Measurements from ENCODE around the gene PIK3CA.
"Not testable (repeated sequence)": the region's sequence is repeated elsewhere in the genome, so short reads cannot be mapped to it uniquely, and the experiment has no call there.

PIK3CA gene

DNA sequence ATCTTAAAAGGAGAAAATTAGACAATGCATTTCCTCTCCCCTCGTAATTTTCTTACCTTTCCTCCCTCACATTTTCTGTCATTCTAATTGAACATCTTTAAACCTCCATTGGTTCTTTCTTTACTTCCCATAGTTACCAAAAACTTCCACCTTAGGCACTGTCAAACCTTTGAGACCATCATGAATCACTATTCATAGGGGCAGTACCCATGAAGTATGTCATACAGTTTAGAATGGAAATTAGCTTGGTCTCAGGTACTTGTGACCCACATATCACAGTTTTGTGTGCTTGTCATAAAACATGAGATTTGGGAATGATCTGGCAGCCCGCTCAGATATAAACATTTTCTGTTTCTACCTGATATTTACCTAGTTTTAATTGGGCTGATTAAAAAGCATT, 52.6 kb downstream of the PIK3CA start:
- DNase-seq (ENCODE audit: low read depth) = no peak

DNA sequence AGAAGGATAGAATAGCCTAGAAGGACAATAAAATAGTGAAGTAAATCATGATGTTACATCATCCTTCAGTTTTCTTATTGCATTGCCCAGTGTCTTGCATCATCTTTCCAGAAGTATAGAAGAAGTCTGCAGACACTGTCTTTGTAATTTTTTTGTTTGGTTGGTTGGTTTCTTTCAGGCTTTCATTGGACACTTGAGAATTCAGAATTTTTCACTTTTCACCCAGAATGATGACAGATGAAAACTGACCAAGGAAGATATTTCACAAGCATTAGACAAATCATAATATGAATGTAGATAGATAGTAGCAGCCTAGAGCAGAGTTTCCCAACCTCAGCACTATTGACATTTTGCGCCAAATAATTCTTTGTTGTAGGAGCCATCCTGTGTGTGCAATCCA, 67.4 kb downstream of the PIK3CA start:
- DNase-seq (ENCODE audit: low read depth) = not testable (repeated sequence)

DNA sequence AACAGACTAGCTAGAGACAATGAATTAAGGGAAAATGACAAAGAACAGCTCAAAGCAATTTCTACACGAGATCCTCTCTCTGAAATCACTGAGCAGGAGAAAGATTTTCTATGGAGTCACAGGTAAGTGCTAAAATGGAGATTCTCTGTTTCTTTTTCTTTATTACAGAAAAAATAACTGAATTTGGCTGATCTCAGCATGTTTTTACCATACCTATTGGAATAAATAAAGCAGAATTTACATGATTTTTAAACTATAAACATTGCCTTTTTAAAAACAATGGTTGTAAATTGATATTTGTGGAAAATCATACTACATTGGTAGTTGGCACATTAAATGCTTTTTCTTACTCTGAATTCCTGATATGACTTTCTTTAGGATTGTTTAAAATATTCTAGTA, 70.1 kb downstream of the PIK3CA start:
- DNase-seq (ENCODE audit: low read depth) = not testable (repeated sequence)

DNA sequence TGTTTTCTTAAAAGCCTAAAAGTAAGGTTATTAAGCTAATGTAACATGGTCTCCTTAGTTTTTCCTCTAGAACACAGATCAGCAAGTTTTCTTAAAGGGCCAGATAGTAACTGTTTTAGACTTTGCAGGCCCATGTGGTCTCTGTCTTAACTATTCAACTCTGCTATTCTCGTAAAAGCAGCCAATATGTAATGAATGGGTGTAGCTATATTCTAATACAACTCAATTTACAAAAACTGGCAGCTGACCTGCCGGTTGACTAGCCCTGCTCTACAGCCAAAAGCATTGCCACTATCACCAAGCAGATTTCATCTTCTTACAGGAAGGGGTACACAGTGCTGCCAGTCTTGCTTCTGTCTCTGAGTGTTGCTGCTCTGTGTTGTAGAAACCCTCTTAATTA, 75.4 kb downstream of the PIK3CA start:
- no peak for DNase-seq (ENCODE audit: low read depth)

DNA sequence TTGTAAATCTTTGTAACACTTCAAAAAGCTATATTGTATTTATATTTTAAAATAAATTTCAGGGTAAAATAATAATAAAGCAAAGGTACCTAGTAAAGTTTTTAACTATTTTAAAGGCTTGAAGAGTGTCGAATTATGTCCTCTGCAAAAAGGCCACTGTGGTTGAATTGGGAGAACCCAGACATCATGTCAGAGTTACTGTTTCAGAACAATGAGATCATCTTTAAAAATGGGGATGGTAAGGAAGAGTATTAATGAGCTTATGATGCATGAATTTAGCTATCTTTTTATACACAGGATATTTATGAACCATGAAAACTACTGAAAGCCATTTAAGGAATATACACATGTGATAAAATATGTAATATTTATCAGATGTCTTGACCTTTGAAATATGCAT, 76.4 kb downstream of the PIK3CA start:
- no peak for DNase-seq (ENCODE audit: low read depth)

DNA sequence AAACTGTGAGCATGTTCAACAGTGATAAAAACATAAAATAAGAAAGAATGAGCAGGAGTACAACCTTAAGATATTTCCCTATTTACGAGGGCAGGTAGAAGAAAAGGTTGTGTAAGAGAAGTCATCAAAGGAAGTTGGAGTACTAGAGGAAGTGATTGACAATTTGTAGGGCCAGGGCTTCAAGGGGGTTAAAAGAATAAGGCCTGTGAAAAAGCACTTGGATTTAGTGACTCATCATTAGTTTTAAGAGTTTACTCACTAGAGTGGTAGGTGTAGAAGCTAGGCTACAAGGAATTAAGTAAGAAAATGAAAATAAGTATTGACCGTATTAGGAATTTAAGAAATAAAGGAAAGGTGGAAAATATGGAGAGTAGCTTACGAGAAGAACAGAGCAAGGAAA, 79.2 kb downstream of the PIK3CA start:
- DNase-seq (ENCODE audit: low read depth) = no peak

DNA sequence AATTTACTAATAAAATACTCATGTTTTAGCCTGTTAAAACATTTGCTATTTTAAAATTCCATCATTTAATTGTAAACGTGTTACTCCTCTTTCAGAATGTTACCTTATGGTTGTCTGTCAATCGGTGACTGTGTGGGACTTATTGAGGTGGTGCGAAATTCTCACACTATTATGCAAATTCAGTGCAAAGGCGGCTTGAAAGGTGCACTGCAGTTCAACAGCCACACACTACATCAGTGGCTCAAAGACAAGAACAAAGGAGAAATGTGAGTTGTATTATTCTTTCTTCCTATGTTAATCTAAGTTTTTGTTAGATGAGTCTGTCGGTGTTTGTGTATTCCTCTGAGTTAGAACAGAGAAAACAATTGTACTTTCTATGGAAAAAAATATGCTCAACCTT, 81.0 kb downstream of the PIK3CA start:
- DNase-seq (ENCODE audit: low read depth) = no peak

DNA sequence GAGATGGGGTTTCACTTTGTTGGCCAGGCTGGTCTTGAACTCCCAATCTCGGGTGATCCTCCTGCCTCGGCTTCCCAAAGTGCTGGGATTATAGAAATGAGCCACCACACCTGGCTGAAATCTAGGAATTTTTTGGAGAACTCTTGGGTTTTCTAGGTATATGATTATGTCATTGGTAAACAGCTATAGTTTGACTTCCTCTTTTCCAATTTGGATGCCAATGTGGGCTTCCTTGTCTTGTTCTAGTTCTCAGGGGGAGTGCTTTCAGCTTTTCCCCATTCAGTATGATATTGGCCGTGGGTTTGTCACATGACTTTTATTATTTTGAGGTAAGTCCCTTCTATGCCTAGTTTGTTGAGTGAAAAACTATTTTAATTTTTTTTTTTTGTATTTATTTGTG, 84.9 kb downstream of the PIK3CA start:
- no peak for DNase-seq (ENCODE audit: low read depth)

DNA sequence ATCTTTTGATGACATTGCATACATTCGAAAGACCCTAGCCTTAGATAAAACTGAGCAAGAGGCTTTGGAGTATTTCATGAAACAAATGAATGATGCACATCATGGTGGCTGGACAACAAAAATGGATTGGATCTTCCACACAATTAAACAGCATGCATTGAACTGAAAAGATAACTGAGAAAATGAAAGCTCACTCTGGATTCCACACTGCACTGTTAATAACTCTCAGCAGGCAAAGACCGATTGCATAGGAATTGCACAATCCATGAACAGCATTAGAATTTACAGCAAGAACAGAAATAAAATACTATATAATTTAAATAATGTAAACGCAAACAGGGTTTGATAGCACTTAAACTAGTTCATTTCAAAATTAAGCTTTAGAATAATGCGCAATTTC, 86.0 kb downstream of the PIK3CA start:
- no peak for DNase-seq (ENCODE audit: low read depth)

DNA sequence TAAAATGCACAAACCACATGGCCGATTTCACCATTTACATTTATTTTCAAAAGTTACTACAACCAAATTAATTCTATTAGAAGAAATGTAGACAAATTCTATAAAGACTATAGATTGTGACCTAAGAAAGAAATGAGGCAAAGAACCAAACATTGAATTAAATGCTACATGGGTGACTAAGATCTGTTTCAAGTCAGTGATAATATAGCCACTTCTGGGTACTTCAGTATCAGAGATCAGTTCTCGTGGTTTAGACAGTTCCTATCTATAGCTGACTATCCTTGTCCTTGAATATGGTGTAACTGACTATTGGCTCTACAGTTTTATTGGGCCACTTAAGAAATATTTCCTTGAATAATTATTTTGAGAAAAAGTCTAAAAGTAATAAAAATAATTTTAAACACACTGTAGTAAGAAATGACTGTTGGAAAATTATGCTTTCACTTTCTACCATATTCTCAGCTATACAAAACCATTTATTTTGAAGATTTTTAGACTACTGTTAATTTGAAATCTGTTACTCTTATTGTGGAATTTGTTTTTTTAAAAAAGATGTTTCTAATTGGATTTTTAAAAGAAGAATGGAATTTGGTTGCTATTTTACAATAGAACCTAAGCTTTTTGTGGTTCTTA, 88.6 kb downstream of the PIK3CA start:
- no peak for DNase-seq (ENCODE audit: low read depth)

DNA sequence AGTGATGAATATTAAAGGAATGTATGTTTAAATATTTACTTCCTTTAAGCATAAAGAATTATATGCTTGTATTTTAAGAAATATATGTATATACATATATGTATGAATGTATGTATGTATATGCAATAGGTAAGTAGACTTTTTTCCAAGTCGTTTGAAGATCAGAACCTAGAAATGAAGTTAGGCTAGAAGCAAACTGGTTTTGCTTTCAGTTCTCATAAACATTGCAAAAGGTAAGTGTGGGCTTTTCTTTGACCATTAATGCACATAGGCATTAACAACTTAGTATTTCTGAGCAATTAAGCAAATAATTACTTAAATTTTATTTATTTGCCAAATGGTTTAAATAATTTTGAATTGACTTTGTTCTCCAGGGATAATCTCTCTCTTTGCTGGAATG, 92.1 kb downstream of the PIK3CA start:
- DNase-seq (ENCODE audit: low read depth) = not testable (repeated sequence)

DNA sequence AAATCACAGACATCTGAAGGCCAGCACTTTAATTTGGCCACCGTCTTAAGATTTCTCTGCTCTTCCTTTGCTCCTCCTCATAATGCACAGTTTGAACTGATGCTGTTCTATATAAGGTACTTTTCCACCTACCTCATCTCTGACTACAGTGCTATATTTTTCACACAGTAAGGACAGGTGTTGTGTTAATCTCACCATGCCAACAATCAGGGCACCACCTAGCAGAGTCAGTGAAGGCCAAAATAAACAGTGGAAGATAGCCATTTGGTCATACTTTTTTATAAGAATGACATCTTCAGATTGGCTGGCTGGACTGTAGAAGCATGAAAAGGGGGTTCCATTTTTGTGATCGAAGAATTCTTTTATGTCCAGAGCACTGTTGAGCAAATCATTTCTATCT, 94.7 kb downstream of the PIK3CA start:
- not testable (repeated sequence) for DNase-seq (ENCODE audit: low read depth)

DNA sequence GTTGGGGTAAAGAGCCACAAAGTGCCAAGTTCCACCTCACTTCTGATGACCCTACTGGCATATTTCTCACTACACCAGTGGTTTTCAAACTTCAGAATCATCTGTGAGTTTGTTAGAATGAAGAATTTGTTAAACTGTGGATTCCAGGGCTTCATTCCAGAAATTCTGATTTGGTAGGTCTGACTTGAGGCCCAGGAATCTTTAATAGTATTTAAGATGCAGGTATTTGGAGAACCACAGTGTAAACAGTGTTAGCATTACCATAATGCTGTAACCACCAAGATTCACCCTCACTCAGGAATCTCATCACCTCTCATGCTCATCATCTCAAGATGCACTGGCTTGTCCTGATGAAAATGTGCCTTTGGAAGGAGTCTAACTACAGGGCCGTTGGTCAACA, 96.7 kb downstream of the PIK3CA start:
- no peak for DNase-seq (ENCODE audit: low read depth)

DNA sequence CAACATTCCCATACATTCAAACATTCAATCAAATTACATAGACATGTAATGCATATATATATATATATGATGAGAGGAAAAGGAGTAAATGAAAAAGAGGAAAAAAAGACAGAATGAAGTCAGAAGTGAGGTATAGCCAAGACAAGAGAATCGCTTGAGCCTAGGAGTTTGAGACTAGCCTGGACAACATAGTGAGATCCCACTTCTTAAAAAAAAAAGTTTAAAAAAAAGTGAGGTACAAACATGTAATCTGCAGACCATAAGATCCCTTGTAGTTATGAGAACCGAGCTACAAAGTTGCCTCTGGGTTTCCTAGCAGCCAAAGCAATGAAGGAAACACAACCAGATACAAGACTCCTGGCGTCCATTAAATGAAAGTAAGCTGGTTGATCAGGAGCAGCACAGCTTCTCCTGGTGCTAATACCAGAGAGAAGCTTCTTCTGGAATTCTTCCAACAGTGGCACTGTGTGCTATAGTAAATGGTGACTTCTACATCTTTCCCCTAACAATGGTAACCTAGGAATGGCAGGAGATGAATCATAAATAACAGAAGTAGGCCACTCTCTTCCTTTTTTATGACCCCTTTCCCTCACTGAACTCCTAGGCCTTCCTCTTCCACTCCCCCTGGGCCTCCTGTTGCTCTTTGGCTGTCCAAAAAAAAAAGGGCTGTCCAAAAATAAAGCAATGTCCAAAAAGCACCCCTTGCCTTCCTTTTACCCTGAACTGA, 99.3 kb downstream of the PIK3CA start:
- DNase-seq (ENCODE audit: low read depth) = no peak

DNA sequence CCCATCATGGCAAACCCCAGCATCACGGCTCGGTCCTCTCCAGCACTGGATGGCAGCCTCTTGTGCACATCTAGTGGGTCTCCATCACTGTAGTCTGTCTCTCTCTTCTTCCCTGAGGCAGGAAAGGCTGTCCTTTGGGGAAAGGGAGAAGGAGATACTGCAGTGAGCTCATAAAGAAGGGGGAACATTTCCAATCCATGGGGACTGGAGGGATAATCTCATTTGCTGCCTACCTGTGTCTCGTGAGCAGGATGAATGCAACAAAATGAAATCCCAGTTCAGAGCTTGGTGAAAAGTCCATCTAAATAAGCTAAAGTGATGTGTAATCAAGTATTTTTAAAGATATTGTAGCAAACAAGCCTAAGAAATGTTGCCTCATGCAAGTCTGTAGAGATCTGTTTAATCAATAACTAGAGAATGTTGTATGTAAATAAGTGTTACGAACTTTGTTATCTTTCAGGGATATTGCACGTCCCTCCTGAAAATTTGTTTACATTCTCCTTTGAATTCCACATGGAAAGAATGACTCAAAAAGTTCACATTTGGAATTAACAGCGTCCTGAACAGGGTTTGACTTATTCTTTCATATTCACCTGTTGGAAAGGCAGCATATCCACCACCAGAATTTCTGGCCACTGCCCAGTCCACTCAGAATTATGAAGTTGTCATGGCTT, 102.8 kb downstream of the PIK3CA start, which contains the start of gene KCNMB3:
Gene KCNMB3 (minus strand): TSS at position 312 of the 674 bp plus-strand sequence. CDS start 124 bp downstream, at position 188.
- DNase-seq (ENCODE audit: low read depth) = no peak

DNA sequence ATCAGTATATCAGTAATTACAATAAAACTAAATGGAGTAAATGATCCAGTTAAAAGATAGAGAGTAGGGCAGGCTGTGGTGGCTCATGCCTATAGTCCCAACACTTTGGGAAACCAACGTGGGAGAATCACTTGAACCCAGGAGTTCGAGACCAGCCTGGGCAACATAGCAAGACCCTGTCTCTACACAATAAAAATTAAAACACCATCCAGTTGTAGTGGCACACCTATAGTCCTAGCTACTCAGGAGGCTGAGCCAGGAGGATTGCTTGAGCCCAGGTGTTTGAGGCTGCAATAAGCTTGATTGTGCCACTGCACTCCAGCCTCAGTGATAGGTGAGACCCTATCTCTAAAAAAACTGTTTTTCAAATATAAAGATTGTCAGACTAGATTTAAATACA, 108.7 kb downstream of the PIK3CA start:
- no peak for DNase-seq (ENCODE audit: low read depth)

DNA sequence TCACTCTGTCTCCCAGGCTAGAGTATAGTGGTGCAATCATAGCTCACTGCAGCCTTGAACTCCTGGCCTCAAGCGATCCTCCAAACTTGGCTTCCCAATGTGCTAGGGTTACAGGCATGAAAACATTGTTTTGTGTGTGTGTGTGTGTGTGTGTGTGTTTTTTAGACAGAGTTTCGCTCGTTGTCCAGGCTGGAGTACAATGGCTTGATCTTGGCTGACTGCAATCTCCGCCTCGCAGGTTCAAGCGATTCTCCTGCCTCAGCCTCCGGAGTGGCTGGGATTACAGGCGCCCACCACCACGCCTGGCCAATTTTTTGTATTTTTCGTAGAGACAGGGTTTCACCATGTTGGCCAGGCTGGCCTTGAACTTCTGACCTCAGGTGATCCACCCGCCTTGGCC, 109.6 kb downstream of the PIK3CA start:
- not testable (repeated sequence) for DNase-seq (ENCODE audit: low read depth)

DNA sequence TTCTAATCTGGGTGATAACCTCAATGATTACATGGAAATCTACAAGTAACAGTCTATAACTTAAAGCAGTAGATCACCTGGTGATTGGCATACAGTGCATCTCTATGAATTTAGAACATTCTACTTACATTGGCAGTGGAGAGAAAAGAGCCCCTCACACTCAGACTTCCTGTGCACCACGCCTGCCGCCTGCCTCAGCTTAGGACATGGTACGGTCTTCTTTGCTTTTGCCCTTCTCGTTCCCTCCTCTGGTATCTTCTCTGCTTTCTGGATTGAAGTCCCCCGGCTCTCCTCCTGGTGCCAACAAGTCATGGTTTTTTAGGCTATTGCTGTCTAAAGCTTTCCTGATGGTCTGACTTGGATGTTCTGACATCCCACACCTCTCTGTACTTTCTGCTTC, 110.7 kb downstream of the PIK3CA start:
- DNase-seq (ENCODE audit: low read depth) = no peak

DNA sequence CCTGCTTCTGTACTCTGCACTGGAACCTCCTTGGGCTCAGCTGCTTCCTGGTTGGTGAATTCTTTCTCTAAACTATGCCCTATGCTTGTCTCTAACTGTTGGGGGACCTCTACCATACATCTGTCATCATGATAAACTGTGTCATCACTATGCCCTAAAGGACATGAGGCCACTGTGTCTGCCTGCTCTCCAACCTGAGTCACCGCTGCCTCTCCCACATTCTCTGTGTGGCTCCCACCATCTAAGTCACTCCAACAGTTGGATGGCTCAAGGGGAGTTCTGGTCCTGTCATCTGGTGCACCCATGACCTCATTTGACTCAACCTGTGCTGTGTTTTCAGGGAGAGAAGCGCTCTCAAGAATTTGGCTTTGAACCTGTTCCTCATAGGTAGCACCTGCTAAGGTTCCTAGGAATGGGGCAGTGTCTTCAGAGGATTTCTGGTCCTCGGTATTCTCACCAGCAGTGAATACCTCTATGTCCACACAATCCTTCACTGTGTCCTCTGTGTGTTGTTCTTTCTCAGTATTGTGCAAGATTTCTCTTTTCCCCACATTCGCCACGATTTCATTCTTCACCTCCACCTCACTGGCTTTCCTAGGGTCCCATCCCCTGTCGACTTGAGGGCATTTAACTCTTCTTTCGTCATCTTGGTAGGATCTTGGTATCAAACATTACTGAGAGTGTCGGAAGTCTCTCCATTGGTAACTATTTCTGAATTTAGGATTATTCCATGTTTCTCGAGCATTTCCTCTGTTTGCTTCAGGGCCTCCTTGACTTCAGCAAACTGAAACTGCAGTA, 112.0 kb downstream of the PIK3CA start:
- DNase-seq (ENCODE audit: low read depth) = not testable (repeated sequence)

DNA sequence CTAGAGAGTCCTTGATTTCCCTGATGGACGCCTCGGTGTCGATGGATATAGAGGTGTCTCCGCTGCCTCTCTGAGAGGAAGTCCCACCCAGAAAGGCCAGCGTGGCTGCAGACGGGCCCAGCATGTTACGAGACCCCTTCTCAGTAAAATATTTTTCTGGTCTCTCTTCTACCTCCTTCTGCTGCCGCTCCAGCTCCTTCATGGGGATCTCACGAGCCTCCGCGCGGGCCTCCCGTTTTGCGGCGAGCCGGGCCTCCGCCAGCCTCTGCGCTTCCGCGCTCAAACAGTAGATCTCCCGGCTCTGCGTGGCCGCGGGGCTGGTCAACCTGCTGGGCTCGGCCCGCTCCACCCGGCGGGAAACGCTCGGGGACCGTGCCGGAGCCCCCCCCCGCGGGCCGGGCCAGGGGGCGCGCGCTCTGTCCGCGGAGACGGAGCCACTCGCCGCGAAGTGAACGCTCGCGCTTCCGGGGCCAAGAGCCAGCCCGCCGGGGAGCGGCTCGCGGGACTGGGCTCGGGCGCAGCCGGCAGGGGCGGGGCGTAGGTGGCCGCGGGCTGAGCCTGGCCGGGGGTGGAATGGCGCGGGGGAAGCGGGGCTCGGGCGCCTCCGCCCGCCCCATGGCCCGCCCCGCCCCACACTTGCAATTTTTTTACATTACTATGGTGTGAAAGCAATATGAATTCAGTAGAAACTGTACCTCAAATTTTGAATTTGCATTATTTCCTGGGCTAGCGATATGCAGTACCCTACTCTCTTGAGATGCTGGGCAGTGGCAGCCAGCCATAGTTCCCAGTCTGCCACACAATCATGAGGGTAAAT, 113.0 kb downstream of the PIK3CA start:
- peak; percentile 54 for DNase-seq (ENCODE audit: low read depth)

DNA sequence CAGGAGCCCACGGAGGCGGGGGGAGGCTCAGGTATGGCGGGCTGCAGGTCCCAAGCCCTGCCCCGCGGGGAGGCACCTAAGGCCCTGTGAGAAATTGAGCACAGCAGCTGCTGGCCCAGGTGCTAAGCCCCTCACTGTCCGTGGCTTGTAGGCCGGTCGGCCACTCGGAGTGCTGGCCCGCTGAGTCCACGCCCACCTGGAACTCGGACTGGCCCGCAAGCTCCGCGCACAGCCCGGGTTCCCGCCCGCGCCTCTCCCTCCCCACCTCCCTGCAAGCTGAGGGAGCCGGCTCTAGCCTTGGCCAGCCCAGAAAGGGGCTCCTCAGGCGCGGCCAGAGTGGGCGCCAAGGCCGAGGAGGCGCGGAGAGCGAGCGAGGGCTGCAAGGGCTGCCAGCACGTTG, 115.0 kb downstream of the PIK3CA start:
- no peak for DNase-seq (ENCODE audit: low read depth)

DNA sequence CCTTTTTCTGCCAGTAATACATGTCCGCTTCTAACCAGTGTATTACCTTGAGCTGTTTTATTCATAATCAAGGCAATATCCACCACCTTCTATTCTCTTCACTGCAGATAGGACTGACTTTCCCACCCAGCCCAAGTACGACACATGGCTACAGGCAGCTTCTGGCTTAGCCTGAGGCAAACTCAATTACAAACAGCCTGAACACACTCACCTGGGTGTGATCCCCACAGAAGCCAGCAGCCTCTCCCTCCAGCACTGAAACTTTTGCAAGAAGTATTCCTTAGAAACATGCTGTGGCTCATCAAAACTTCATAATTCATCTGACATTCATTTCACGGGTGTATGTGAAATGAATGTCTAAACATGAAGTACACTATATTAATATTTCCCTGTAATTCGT, 116.3 kb downstream of the PIK3CA start:
- no peak for DNase-seq (ENCODE audit: low read depth)
